NK-92 treated with Interleukin-12 subunit alpha and Interleukin-12 subunit beta, amount 100 ng/mL, for 24 hours (cell line): Measurements from ENCODE around the gene TNNI3K.

Experiments
- DNase-seq: peaks from one replicate; lab custom pipeline; 2025; lab: John Stamatoyannopoulos, UW

The TNNI3K gene

DNA sequence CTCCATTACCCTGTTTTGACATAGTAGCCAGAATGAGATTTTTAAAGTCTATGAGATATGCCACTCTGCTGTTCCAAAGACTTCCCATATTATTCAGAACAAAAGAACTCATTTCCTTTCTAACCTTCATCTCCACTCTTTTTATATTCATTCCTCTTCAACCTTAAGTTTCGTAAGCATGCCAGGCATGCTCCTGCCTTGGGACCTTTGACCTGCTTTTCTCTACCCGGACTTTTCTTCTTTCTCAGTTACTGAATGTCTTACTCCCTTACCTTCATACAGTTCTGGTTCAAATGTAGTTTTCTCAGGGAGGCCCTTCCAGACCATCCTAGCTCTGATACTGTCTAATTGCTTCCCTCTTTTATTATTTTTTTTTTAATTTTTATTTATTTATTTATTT lies 81.1 kb downstream of the TNNI3K start:
- DNase-seq: no peak

DNA sequence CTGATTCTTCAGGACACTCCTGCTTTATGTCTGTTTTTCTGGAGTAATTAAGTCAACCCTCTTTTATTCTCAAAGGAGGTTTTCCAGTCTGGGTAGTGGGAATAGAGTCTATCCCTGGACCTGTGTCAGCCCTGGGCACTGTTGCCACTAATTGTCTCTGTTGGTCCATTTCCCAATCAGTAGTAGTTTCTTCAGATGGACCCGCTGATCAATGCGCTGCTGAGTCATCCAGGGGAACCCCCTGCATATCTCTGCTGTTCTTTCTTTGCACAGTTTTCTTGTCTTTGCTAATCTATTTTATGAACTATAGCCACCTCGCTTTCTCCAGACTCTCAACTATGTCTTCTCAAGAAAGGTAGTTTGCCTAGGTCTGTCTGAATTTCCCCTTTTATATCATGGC lies 82.5 kb downstream of the TNNI3K start:
- DNase-seq: no peak

DNA sequence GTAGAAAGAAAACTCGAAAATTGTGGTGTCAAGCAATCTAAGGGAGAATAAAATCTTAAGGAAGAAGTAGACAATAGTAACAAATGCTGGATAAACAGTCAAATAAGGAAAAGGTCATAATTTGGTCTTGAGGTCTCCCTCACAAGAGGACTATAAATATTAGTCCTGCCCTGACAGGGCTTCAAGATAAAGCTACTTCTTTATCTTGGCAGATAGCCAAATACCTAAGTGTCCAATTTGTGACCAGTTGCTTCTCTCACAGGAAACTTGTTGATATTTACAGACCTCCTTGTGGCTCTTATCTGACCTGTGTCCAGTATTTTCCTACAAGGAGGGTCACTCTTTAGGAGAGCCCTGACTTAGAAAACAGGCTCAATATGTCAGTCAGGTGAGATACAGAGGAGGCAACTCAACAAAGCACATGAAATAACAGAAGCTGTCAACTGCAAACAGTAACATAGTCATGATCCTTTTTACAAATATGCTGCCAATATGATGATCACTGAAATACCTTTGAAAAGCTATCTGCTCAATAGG lies 88.8 kb downstream of the TNNI3K start:
- DNase-seq: no peak

DNA sequence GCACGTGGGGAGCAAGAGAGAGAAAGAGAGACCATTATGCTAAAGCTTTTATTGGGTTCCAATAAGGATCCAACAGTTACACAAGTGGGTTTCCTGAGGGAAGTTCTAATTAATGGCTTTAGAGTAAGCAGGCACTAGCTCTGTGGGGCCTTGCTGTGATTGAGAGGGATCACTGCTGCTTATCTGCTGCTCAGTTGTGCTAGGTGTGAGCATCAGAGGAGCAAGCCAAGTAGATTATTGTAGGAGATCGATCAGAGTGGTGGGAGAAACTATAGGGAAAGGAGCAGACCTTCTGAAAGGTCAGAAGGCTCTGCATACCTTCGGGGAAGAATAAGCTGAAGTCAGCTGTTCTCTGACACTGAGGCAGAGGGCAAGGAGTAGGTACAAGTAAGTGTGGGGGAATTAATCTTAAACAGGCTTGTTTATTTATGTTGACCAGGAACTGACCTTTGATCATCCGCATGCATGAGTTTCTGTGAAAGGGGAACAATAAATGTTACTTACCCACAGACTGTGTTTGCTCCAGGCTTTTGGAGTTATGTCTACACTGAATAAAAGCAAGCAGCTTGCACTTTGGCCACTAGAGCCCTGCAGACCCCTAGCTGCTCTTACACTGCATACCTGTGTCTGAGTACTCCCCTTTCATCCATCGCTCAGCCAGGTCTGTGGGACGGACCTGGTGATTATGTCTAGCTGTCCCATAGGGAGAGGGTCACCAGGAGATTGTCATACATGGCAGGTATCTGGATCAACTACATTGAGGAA lies 89.7 kb downstream of the TNNI3K start:
- DNase-seq: no peak

DNA sequence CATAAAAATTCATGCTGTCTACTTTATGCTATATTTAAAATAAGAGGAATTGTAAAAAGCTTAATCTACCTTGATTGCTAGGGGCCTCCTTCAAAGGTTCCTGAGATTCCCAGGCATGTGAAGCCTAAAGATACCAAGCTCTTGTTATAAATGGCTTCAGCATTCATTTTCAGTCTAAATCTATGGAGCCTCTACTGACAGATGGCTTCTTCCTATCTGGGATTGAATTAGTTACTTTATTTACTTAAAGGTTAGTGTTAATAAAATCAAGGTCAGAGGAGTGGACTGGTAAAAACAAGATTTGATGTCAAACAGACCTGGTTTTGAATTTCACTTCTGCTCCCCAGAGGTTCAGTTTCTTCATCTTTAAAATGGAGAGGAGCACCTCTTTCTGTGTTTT lies 93.7 kb downstream of the TNNI3K start:
- DNase-seq: no peak

DNA sequence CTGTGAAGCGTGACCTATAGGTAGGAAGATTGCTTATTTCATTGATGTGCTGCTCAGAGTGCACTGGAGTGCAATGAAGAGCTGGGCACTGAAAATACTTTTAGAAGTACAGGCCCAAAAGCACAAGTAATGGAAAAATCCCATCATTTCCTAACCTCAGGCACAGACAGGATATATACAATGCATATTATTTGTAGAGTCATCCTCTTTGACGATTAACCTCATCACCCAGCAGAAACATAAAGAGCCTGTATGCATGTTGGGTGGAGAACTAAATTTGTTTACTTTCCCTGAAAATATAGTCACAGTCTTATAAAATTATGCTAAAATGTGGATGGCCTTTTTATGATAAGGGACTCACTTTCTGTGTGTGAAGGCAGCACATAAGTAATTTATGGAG lies 98.1 kb downstream of the TNNI3K start:
- DNase-seq: no peak

DNA sequence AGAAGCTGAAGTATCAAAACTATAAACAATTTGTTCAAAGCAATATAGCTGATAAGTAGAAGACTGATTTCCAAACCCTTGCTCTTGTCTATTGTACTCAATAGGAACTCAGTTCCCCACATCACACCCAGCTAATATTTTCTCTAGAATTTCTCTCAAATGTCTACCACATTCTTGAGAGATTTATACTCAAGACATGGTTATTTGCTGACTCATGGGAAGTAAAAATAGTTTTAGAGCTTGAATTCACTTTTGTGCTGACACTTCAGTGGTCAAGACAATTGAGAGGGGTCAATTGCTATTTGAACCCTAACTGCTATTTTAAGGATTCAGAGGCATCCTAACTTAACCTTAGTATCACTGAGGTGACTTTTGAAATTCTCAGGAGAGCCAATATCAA lies 99.0 kb downstream of the TNNI3K start:
- no peak for DNase-seq

DNA sequence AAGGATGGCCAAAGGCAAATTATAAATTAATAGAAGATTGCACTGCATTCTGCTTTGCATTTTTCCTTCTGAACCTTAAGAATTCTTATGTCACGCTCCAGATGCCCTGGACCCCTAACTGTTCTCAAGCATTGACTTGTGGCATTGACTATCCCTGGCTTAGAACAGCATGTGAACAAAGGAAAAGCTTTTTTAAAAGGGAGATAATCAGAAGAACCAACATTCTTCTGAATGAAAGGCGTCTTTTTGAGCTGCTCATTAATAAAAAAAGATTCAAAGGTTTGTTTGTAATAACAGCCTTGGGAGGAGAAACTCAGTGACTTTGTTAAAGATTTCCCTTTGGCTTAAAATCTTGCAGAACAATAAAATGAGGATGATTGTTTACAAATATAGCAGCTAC lies 105.5 kb downstream of the TNNI3K start:
- no peak for DNase-seq

DNA sequence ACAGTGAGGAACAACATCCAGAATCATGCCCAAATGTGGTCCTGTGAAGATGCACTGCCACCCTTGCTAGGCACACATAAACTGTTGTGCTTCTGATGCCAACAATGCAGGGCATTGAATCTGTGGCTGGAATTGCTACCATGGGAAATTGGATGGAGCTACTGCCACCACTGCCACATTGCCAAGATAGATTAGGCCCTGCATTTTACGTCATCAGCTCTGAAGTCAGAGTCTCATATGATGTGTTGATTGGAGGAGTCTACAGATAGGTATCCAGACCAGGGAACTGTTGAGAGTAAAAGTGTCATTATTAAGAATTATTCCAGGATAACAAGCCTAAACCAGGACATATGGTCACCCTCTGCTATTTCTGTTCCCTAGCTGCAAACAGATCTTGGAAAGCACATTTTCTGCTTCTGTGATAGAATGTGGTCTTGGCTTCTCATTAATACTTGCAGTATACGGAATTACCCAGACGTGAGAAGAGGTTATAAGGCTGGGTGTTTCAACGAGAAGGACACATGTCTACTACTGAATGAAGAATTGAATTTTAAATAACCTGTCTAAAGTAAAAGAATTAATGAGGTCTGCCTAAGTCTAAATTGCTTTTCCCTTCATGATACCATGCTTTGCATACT lies 106.6 kb downstream of the TNNI3K start:
- DNase-seq: no peak

DNA sequence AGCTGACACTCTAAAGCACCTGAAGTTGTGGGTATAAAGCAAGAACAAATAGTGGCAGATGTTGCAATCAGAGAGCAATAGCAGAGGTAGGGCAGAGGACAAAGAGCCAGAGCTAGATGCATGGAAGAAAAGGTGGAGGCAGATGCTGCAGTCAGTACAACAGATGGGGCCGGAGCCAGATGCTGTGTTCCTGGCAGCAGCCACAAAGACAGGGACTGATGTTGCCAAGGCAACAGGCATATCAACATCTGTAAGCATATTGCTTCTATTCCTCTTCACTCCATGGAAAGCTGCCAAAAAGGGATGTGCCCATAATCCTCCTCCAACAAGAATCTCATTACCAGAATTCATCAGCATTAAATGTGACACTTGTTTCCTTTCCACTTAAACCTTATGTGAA lies 108.0 kb downstream of the TNNI3K start:
- DNase-seq: no peak

DNA sequence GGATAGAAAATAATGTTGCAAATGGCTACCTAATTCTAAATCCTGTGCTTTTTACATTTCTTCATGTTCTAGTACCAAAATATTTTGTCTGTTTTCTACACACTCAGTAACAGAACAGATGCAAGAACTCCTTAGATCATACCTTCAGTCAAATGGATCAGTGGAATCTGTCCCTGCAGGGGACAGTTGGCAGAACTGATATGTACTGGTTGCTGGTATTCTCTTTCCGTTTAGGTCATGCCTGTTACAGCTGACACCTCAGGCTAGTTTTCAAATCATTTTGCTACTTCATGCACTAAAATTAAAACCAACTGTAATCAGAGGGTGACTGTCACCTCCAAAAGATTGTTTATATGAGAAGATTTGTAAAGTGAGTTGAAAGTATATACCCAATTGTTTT lies 109.2 kb downstream of the TNNI3K start:
- no peak for DNase-seq

DNA sequence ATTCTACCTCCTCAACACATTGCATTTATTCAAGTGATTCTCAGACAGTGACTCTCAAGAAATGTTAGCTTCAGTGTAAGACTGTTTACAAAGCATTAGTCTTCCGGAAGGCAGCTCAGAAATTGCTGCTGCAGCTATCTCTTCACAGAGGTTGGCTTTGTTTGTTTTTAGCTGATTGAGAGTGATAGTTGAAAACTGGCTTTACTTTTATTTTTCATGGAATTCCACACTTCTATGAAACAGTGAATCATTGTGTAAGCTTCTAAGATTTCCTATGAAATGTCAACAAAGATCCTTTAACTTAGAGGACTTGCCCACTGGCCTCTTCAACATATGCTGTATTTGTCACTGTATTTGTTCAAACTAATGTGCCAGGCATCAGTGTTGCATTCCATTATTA lies 121.3 kb downstream of the TNNI3K start:
- no peak for DNase-seq

DNA sequence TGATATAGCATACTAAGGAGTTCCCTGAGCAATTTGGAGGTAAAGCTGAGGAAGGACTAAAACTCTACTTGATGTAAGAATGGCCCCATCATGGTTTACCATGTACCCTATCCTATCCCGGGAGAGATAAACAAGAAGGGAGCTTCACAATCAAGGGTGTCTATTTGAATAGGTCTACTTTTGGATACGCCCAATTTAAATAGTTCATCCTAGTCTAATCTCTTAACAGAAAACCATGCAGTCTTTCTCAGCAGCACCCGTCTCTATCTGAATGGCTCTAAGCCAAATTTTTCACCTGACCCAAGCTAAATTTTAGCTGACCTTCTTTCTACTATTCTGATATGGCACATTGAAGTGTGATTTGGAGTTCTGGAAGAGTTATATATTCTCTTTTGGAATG lies 122.0 kb downstream of the TNNI3K start:
- no peak for DNase-seq

DNA sequence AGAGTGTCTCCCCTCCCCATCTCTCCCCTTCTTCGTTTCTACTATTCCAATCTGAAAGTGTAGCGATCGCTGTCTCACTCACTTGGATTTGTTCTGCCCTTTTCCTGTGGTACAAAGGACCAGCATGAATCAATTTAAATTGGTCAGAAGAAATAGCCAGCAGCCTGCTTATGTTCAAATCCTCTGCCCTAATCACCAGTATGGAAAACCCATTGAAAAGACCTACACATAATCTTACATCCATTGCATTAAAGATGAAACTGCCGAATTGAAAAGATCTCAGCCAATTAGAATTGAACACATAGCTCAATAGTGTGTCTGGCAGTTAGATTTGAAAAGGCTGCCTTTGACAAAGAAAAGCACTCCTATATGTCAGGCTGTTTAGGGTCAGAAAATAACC lies 122.6 kb downstream of the TNNI3K start:
- no peak for DNase-seq

DNA sequence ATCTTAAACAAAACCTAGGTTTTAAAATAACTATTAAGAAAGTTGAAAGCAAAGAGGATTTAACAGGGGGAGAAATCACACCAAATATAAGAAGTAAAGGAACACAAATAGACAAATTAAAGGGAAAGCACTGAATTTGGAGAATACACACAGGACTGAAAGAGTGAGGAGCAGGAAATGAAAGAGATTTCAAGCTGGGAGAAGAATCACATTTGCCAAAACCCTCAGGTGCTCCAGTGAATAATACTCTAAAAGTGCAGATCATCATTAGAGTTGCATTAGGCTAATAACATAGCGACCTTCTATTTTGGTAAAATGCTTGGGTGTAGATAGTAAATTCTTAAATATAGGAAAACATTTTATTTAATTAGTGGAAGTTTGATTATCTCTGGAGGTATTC lies 127.5 kb downstream of the TNNI3K start:
- no peak for DNase-seq

DNA sequence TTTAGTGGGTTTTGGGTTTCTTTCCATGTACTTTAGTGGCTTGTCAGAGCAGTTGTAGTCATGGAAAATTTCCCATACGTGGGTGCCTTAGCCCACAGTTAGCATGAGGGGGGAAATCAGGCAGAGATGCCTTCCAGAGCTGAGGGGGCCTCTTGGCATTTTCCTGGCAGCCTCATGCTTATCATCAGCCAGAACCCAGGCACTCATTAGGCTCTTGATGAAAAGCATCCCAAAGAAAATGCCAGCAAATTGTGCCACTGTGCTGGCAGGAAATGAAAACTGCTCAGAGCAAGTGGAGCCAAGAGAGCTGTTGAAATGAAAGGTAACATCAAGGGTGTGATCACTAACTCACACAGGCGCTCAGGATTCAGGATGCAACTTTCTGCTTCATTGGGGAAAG lies 128.0 kb downstream of the TNNI3K start:
- DNase-seq: no peak

DNA sequence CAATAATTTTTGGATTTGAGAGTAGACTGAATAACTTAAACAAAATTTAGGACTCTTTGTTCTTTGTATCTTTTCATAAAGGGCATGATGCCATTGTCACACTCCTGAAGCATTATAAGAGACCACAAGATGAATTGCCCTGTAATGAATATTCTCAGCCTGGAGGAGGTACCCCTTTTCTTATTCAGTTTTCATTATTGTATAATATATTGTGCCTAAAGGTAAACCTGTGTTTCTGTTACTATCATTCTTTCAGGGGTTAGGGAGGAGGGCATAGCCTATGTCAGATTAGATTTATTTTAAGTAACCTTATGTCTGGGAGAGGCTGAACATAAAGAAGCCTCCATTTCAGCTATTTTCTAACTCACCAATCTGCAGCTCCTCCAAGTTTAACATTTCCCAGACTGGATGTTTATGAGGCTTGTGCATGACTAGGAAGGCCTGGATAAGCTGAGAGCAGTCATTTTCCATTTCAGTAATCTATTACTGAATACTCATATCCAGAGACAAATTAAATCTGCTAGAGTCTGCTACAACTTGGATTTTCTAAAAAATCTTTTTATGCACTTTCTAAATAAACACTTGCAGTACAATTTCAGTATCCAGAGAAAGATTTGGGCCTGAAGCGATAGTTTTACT lies 132.1 kb downstream of the TNNI3K start:
- DNase-seq: no peak

DNA sequence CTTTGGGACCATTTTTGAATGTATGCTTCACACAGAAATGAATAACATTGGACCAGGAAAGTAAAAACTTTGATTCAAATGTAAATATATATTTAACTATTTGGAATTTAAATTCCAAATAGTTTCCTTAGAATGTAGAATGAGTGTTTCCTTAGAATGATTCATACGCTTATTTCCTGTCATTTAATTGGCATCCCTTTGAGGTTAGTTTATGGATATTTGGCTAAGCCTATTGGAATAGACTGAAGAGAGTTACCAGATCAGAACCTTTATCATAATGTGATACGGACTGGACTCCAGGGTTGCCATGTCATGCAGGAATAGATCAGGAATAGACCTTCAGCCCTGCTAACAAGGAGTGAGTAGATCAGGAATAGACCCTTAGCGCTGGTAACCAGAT lies 133.1 kb downstream of the TNNI3K start:
- no peak for DNase-seq

DNA sequence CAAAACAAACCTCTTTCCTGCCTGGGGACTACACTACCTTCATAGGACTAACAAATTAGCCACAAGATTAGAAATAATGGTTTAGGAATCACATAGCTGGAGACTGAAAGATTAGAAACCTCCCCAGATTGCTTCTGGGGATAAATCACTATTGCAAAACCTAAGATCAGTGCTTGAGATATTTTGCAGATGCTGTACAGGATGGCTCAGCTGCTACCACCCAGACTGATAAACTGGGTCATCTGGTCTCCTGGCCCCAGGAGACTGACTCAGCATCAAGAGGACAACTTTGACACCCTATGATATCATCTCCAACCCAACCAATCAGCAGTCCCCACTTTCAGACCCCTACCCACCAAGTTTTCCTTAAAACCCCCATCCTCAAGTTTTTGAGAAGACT lies 140.2 kb downstream of the TNNI3K start:
- DNase-seq: no peak

DNA sequence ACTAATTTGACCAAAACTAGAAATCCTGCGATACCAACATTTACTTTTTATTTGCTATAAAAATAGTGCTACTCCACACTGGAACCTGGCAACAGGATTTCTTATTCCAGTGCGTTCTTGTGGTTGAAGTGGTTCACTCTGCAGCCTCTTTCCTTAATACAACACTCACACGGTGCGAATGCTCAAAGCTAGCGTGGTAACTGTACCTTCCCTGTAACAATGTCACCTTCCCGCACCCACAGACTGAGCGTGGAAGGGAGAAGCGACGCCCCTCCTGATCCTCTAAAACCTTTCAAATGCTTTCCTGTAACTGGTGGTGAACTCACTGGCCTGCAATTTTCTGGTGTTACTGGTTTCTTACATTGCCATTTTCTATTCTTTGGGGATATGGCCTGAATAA lies 145.1 kb downstream of the TNNI3K start:
- DNase-seq: no peak

DNA sequence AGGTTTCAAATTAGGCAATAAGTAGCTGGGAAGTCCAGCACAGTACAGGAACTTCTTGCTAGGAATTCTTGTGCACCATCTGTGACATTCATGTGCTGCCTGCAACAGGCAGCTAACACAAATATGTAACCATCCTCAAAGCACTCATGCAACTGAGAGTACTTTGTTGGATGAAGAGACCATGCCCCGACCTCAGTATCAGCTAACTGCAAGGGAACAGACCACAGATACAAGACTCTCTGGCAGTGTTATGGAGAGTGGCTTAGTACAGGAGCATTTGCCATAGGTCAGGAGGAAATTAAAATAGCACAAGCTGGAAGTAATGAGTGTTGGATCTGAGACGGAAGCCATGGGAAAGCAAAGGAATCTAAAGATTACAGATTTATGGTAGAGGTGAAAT lies 153.7 kb downstream of the TNNI3K start:
- no peak for DNase-seq

DNA sequence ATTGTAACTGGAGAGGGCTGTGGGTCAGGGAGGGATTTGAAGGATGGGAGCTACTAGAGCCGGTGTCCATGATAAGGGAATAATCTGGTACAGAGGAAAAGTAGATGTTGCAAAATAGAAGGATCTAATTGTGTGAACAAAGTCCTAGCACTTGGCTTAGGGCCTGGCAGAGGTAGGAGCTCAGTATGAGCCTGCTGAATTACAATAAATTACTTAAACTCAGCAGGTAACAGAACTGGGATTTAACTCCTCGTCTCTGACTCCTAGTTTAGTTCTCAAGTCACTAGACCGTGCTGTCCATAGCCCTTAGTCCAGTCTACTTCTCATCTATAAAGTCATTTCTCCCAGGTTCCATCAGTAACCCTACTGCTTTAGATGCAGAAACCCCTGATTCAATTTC lies 157.0 kb downstream of the TNNI3K start:
- no peak for DNase-seq

DNA sequence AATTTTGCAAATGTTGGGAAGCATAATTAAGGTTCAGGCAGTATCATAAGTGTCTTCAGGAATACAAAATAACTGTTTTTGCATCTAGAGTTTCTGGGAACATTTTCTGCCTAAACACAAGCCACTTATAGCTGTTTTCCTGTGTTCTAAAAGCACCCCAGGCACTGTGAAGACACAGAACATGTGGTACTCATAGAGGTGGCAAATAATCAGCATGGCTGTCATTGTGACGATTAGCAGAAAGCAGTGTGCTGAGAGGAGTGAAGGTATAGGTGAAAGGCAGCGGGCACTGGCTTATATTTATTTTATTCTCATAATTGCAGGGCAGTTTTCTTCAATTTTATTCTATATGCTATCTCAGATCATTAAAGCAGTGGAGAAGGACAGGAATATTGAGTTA lies 157.7 kb downstream of the TNNI3K start:
- DNase-seq: no peak
